ENCODE data around the gene GRK6.
A peak's percentile ranks its signal among the peaks of the same experiment; 100 is the strongest.

The GRK6 gene

GRCh38 chr5:177452688-177453638 lies 26.5 kb downstream of the GRK6 start:
- DNase-seq (ENCODE audit: low read depth in 1 of 2, low spot score in 1 of 2) = no peak

- no peak for DNase-seq (ENCODE audit: low read depth in 1 of 2, low spot score in 1 of 2)
Observed at GRCh38 chr5:177453852-177454396, 27.4 kb downstream of the GRK6 start.

- peak; percentile 84 to 94 for DNase-seq (ENCODE audit: low read depth in 1 of 2, low spot score in 1 of 2)
Observed at GRCh38 chr5:177454397-177455035, 28.0 kb downstream of the GRK6 start.

- DNase-seq (ENCODE audit: low read depth in 1 of 2, low spot score in 1 of 2) = peak; percentile 87 to 89
Observed at GRCh38 chr5:177455036-177455660, 28.7 kb downstream of the GRK6 start.

GRCh38 chr5:177455661-177456590 lies 29.4 kb downstream of the GRK6 start:
- peak; percentile 95 for DNase-seq (ENCODE audit: low read depth in 1 of 2, low spot score in 1 of 2)

GRCh38 chr5:177456591-177456964 lies 30.1 kb downstream of the GRK6 start:
- no peak for DNase-seq (ENCODE audit: low read depth in 1 of 2, low spot score in 1 of 2)

GRCh38 chr5:177456976-177457851 lies 30.7 kb downstream of the GRK6 start:
- no peak for DNase-seq (ENCODE audit: low read depth in 1 of 2, low spot score in 1 of 2)

GRCh38 chr5:177457852-177458681 lies 31.6 kb downstream of the GRK6 start:
- DNase-seq (ENCODE audit: low read depth in 1 of 2, low spot score in 1 of 2) = no peak

- no peak for DNase-seq (ENCODE audit: low read depth in 1 of 2, low spot score in 1 of 2)
Observed at GRCh38 chr5:177458912-177459350, 32.5 kb downstream of the GRK6 start.

- DNase-seq (ENCODE audit: low read depth in 1 of 2, low spot score in 1 of 2) = no peak
Observed at GRCh38 chr5:177459357-177459756, 32.9 kb downstream of the GRK6 start.

GRCh38 chr5:177459819-177460628 lies 33.5 kb downstream of the GRK6 start:
- no peak for DNase-seq (ENCODE audit: low read depth in 1 of 2, low spot score in 1 of 2)

GRCh38 chr5:177462021-177462670 lies 35.7 kb downstream of the GRK6 start:
- no peak for DNase-seq (ENCODE audit: low read depth in 1 of 2, low spot score in 1 of 2)

GRCh38 chr5:177465044-177465443 lies 38.6 kb downstream of the GRK6 start:
- DNase-seq (ENCODE audit: low read depth in 1 of 2, low spot score in 1 of 2) = no peak

GRCh38 chr5:177466861-177467260 lies 40.4 kb downstream of the GRK6 start:
- DNase-seq (ENCODE audit: low read depth in 1 of 2, low spot score in 1 of 2) = no peak

- no peak for DNase-seq (ENCODE audit: low read depth in 1 of 2, low spot score in 1 of 2)
Observed at GRCh38 chr5:177467436-177467835, 41.0 kb downstream of the GRK6 start.

GRCh38 chr5:177468329-177468684 lies 41.8 kb downstream of the GRK6 start:
- DNase-seq (ENCODE audit: low read depth in 1 of 2, low spot score in 1 of 2) = no peak
